ENCODE measurements around the gene ZNF557. TPM values are rescaled to one million over a fixed set of nuclear protein-coding genes. Genes with fewer than 3 reads are reported as not detected.
"Not testable (repeated sequence)": the region's sequence is repeated elsewhere in the genome, so short reads cannot be mapped to it uniquely, and the experiment has no call there.

ZNF557 gene
- 1 to 10 TPM; 3.9 to 5.3 (median 4.3) TPM for total RNA-seq

- in situ Hi-C loops (cut with MboI; ENCODE audit: low sequenced_read_pairs in 4 of 4), result no loop called here
- Histone ChIP-seq H3K9me3 (no peaks in the 10 kb centered on the region), H3K27me3 (no peaks in the 10 kb centered on the region), H3K36me3 (peaks cover 3 to 41% of the 10 kb centered on the region in 2 donors), H3K4me3 (peak within 1 kb of the TSS; percentile 82 to 99 (median 96)), H3K4me1 (peaks cover 7 to 9% of the 10 kb centered on the region in 2 donors), H3K27ac (peak within 1 kb of the TSS; percentile 75 to 88 (median 83))
- intact Hi-C loops (cut with DNase I; ENCODE audit: low total_unique reads), result loop anchor here (1.0 kb wide), 1 partner anchor 30 kb away; no protein-coding TSS in a partner anchor
- no peak for TF ChIP-seq CTCF (IDR thresholded peaks at IDR 0.05 in 4 of 5, conservative IDR thresholded peaks at IDR 0.05 in 1 of 5)
- peak; percentile 53 to 75 for TF ChIP-seq POLR2A (IDR thresholded peaks at IDR 0.05)
- ATAC-seq (peak; percentile 97), DNase-seq (peak; percentile 98)
These were observed at the start of gene ZNF557 for GRCh38 chr19:7069042-7069903. Gene ZNF557, plus strand, starts transcription at chr19:7069703. Its CDS starts 5,372 bp downstream, at chr19:7075075.

GRCh38 chr19:7021331-7021730 is 48.2 kb upstream of the ZNF557 start, which contains the start of gene MBD3L2B:
Gene MBD3L2B, minus strand, starts transcription at chr19:7021431. Its CDS starts 34 bp downstream, at chr19:7021397.
- in situ Hi-C loops (cut with MboI; ENCODE audit: low sequenced_read_pairs in 4 of 4); H3K9me3 ChIP-seq; H3K4me3 ChIP-seq; H3K4me1 ChIP-seq; ATAC-seq; DNase-seq; H3K27me3 ChIP-seq; H3K36me3 ChIP-seq; H3K27ac ChIP-seq; intact Hi-C loops (cut with DNase I; ENCODE audit: low total_unique reads): not testable (repeated sequence)

GRCh38 chr19:7028790-7029189 is 40.7 kb upstream of the ZNF557 start:
- H3K27ac ChIP-seq; H3K4me3 ChIP-seq; H3K9me3 ChIP-seq; ATAC-seq; in situ Hi-C loops (cut with MboI; ENCODE audit: low sequenced_read_pairs in 4 of 4); intact Hi-C loops (cut with DNase I; ENCODE audit: low total_unique reads); H3K27me3 ChIP-seq; DNase-seq; H3K4me1 ChIP-seq; H3K36me3 ChIP-seq: not testable (repeated sequence)

- H3K27me3 ChIP-seq; intact Hi-C loops (cut with DNase I; ENCODE audit: low total_unique reads); H3K9me3 ChIP-seq; in situ Hi-C loops (cut with MboI; ENCODE audit: low sequenced_read_pairs in 4 of 4); H3K4me3 ChIP-seq; H3K4me1 ChIP-seq; DNase-seq; H3K27ac ChIP-seq; ATAC-seq; H3K36me3 ChIP-seq: not testable (repeated sequence)
These were observed 39.2 kb upstream of the ZNF557 start, which contains the start of gene MBD3L5 for GRCh38 chr19:7030278-7030677. Gene MBD3L5, plus strand, starts transcription at chr19:7030578. Its CDS starts 34 bp downstream, at chr19:7030612.

DNA sequence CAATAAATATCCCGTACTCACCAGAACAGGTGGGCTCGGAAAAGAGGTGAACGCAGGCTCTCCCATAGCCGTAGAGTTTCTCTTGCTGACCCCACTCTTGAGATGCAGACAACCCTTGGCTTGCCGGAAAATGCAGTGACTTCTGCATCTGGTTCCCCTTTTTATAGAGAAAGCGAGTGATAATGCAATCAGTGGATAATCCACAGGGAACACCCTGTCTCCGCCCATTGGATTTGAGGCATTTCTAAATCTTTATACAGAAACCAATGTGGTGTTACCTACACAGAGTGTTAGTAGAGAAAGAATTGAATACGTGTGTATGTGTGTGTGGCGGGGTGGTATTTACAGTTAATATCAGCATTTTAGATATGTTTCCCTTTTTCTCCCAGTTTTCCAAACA is 29.4 kb upstream of the ZNF557 start, which contains the start of gene MBD3L4:
Gene MBD3L4 (minus strand): TSS at position 101 of the 400 bp plus-strand sequence. CDS start 35 bp downstream, at position 66.
- H3K9me3 ChIP-seq; H3K27ac ChIP-seq; ATAC-seq; DNase-seq; H3K4me3 ChIP-seq; intact Hi-C loops (cut with DNase I; ENCODE audit: low total_unique reads); H3K27me3 ChIP-seq; in situ Hi-C loops (cut with MboI; ENCODE audit: low sequenced_read_pairs in 4 of 4); H3K36me3 ChIP-seq; H3K4me1 ChIP-seq: not testable (repeated sequence)

- intact Hi-C loops (cut with DNase I; ENCODE audit: low total_unique reads); in situ Hi-C loops (cut with MboI; ENCODE audit: low sequenced_read_pairs in 4 of 4); H3K4me1 ChIP-seq; H3K27ac ChIP-seq; ATAC-seq; H3K36me3 ChIP-seq; H3K27me3 ChIP-seq; DNase-seq; H3K9me3 ChIP-seq; H3K4me3 ChIP-seq: not testable (repeated sequence)
These were observed 27.9 kb upstream of the ZNF557 start for GRCh38 chr19:7041563-7041962.

GRCh38 chr19:7049021-7049420 is 20.5 kb upstream of the ZNF557 start, which contains the start of gene MBD3L2:
Gene MBD3L2, plus strand, starts transcription at chr19:7049321. Its CDS starts 53 bp downstream, at chr19:7049374.
- H3K27ac ChIP-seq, result not testable (repeated sequence)

GRCh38 chr19:7051421-7051820 is 18.1 kb upstream of the ZNF557 start:
- H3K4me1 ChIP-seq; H3K27me3 ChIP-seq; in situ Hi-C loops (cut with MboI; ENCODE audit: low sequenced_read_pairs in 4 of 4); intact Hi-C loops (cut with DNase I; ENCODE audit: low total_unique reads); H3K4me3 ChIP-seq; DNase-seq; ATAC-seq; H3K27ac ChIP-seq; H3K36me3 ChIP-seq; H3K9me3 ChIP-seq: not testable (repeated sequence)

More at GRCh38 chr19:7049021-7049420, 20.5 kb upstream of the ZNF557 start, which contains the start of gene MBD3L2:
- H3K9me3 ChIP-seq; H3K36me3 ChIP-seq; H3K27me3 ChIP-seq; DNase-seq; intact Hi-C loops (cut with DNase I; ENCODE audit: low total_unique reads); H3K4me3 ChIP-seq; in situ Hi-C loops (cut with MboI; ENCODE audit: low sequenced_read_pairs in 4 of 4); H3K4me1 ChIP-seq; ATAC-seq: not testable (repeated sequence)

DNA sequence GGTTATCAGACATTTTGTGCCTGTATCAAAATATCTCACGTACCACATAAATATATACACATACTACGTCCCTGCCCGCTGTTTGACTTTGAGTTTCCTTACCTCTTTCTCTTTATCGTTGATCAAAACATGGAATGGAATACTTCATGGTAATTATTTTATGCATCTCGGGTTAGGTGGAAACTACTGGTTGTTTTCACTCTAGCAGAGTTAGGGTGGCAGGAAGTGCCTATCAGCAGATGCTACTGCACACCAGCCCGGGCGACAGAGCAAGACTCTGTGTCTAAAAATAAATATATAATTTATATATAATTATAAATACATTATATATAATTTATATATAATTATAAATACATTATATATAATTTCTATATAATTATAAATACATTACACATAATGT is 16.6 kb upstream of the ZNF557 start:
- ATAC-seq; H3K4me3 ChIP-seq; DNase-seq; H3K27me3 ChIP-seq; H3K9me3 ChIP-seq; H3K4me1 ChIP-seq; H3K36me3 ChIP-seq; H3K27ac ChIP-seq; in situ Hi-C loops (cut with MboI; ENCODE audit: low sequenced_read_pairs in 4 of 4); intact Hi-C loops (cut with DNase I; ENCODE audit: low total_unique reads): not testable (repeated sequence)

- in situ Hi-C loops (cut with MboI; ENCODE audit: low sequenced_read_pairs in 4 of 4); ATAC-seq; H3K4me3 ChIP-seq: not testable (repeated sequence)
These were observed 14.7 kb upstream of the ZNF557 start for GRCh38 chr19:7054635-7055368.

More at GRCh38 chr19:7054635-7055368, 14.7 kb upstream of the ZNF557 start:
- H3K4me1 ChIP-seq; H3K9me3 ChIP-seq; intact Hi-C loops (cut with DNase I; ENCODE audit: low total_unique reads); H3K27me3 ChIP-seq; DNase-seq; H3K27ac ChIP-seq; H3K36me3 ChIP-seq: not testable (repeated sequence)

All from gastrocnemius medialis (tissue), 4 donors.